B cell (primary cell): ENCODE measurements around the gene SAA2. TPM values are rescaled to one million over a fixed set of nuclear protein-coding genes. Genes with fewer than 3 reads are reported as not detected.

Experiments used
- ATAC-seq: fragments of 200-7000 bp; cut with Tn5 transposase; one replicate; pipeline ENCODE4 v1.10.0; 2021; ENCODE audit warnings: low read depth, mild to moderate bottlenecking, moderate number of reproducible peaks, moderate library complexity
- CTCF ChIA-PET: fragments of 350-600 bp; sonication (Branson Sonifier 250); formaldehyde crosslinking; loops from one replicate; lab custom pipeline; 2021; ENCODE audit warnings: antibody characterized with exemption, inconsistent platforms; lab: Charles Lee
- POLR2A ChIA-PET: fragments of 350-600 bp; sonication (Branson Sonifier 250); formaldehyde crosslinking; loops from one replicate; lab custom pipeline; 2021; ENCODE audit warnings: antibody characterized with exemption; lab: Charles Lee
- DNase-seq: peaks from one replicate; pipeline ENCODE4 v3.0.0; 2013
- H2AFZ ChIP-seq: 2 replicates; pipeline ENCODE4 v1.6.1; 2012; ENCODE audit warnings: mild to moderate bottlenecking, low read depth, low read length; ENCODE audit not compliant: insufficient read depth, poor library complexity, severe bottlenecking
- H3K27ac ChIP-seq, 2 donors: 1 replicate in 1 of 2; 2 replicates in 1 of 2; pipeline ENCODE4 v1.5.1; 2012 to 2013; ENCODE audit warnings: low read length in 2 of 2, mild to moderate bottlenecking in 2 of 2, moderate library complexity in 1 of 2
- H3K27me3 ChIP-seq, 4 experiments: fragments of 200-600 bp in 1 of 4; sonication (generic) in 1 of 4; replicated peaks in 1 of 4; 1 replicate in 2 of 4; 2 replicates in 2 of 4; pipeline versions ENCODE4 v1.6.1 to v1.7.0; 2013 to 2016; ENCODE audit warnings: low read length in 3 of 4, mild to moderate bottlenecking in 2 of 4, mixed read lengths in 1 of 4, moderate library complexity in 1 of 4; ENCODE audit not compliant: insufficient read depth in 4 of 4, control insufficient read depth in 3 of 4; ENCODE audit errors: control extremely low read depth in 1 of 4
- H3K36me3 ChIP-seq, 2 experiments: replicated peaks in 1 of 2; 1 replicate in 1 of 2; 2 replicates in 1 of 2; pipeline versions ENCODE4 v1.6.1 to v1.7.1; 2013; ENCODE audit warnings: low read length in 1 of 2; ENCODE audit not compliant: insufficient read depth in 2 of 2, control insufficient read depth in 1 of 2; ENCODE audit errors: control extremely low read depth in 1 of 2, extremely low read depth in 1 of 2
- H3K4me1 ChIP-seq, 2 donors: fragments of 200-600 bp in 1 of 2; sonication (generic) in 1 of 2; 1 replicate in 1 of 2; 2 replicates in 1 of 2; pipeline versions ENCODE4 v1.5.1 to v1.6.1; 2013 to 2017; ENCODE audit warnings: low read length in 2 of 2; ENCODE audit not compliant: control insufficient read depth in 2 of 2, insufficient read depth in 2 of 2
- H3K4me2 ChIP-seq: replicated peaks from 2 replicates; pipeline ENCODE3; 2012; ENCODE audit warnings: mild to moderate bottlenecking, low read depth, low read length; ENCODE audit not compliant: poor library complexity, severe bottlenecking
- H3K4me3 ChIP-seq, 5 experiments: fragments of 200-600 bp in 1 of 5; sonication (generic) in 1 of 5; 1 replicate in 3 of 5; 2 replicates in 2 of 5; pipeline versions ENCODE4 v1.5.1 to v1.7.0; 2011 to 2016; ENCODE audit warnings: low read length in 4 of 5, mild to moderate bottlenecking in 4 of 5, low read depth in 2 of 5, control low read depth in 1 of 5, moderate library complexity in 1 of 5; ENCODE audit not compliant: insufficient read depth in 1 of 5; ENCODE audit errors: control extremely low read depth in 1 of 5, extremely low read depth in 1 of 5
- H3K79me2 ChIP-seq: fragments of 200-600 bp; sonication (generic); one replicate; pipeline ENCODE4 v1.6.0; 2016; ENCODE audit warnings: low read length; ENCODE audit not compliant: control insufficient read depth, insufficient read depth
- H3K9ac ChIP-seq: fragments of 200-600 bp; sonication (generic); 2 replicates; pipeline ENCODE4 v1.6.1; 2017; ENCODE audit warnings: mild to moderate bottlenecking, low read length, moderate library complexity
- H3K9me3 ChIP-seq, 3 donors: one replicate each; pipeline versions ENCODE4 v1.6.1 to v1.7.1; 2013; ENCODE audit warnings: low read length in 2 of 3; ENCODE audit not compliant: control insufficient read depth in 2 of 3, insufficient read depth in 1 of 3; ENCODE audit errors: control extremely low read depth in 1 of 3
- H4K20me1 ChIP-seq: 2 replicates; pipeline ENCODE4 v1.6.0; 2012; ENCODE audit warnings: mild to moderate bottlenecking, low read length; ENCODE audit not compliant: insufficient read depth, control insufficient read depth, poor library complexity, severe bottlenecking
- H3K27ac Mint-ChIP-seq: one replicate; pipeline ENCODE4 v1.8.0; 2021; ENCODE audit warnings: mixed read lengths
- H3K27me3 Mint-ChIP-seq: one replicate; pipeline ENCODE4 v1.8.0; 2021; ENCODE audit warnings: mixed read lengths
- H3K4me1 Mint-ChIP-seq: one replicate; pipeline ENCODE4 v1.8.0; 2021; ENCODE audit warnings: mixed read lengths
- H3K4me3 Mint-ChIP-seq: one replicate; pipeline ENCODE4 v1.8.0; 2021; ENCODE audit warnings: mixed read lengths
- H3K9me3 Mint-ChIP-seq: one replicate; pipeline ENCODE4 v1.8.0; 2022; ENCODE audit warnings: mixed read lengths; ENCODE audit not compliant: insufficient read depth
- EZH2 ChIP-seq: IDR thresholded peaks from 2 replicates; pipeline ENCODE4 v1.6.1; 2012; ENCODE audit warnings: borderline replicate concordance, low read depth, mild to moderate bottlenecking, moderate library complexity, low read length; ENCODE audit not compliant: insufficient read depth, poor library complexity, severe bottlenecking
- WGBS: methylation state at CpG from one replicate; pipeline ENCODE4 v1.1.5; 2013; ENCODE audit warnings: missing lambda C conversion rate; ENCODE audit not compliant: insufficient coverage; 5-methylcytosine and 5-hydroxymethylcytosine counted together
- intact Hi-C: fragments of 100-400 bp; cut with micrococcal nuclease; formaldehyde crosslinking; loops from one replicate; pipeline ENCODE4 v1.10.0; 2022
- polyA plus RNA-seq: library from polyadenylated mRNA; depleted of rRNA; stranded (reverse); fragments of >200 nt; gene quantifications from 2 replicates; pipeline ENCODE4 v1.2.3, GENCODE V29; 2012
- total RNA-seq, 2 donors: library from RNA; stranded (reverse); fragments of 120-200 nt in 1 of 2; gene quantifications; 1 replicate in 1 of 2; 2 replicates in 1 of 2; pipeline versions ENCODE4 v1.2.3 to v1.2.4, GENCODE V29; 2013 to 2022
- TF ChIP-seq, protein P1 (sequence below): fragments of 200-600 bp; IDR thresholded peaks from one replicate; pipeline ENCODE4 v1.8.0; 2022; ENCODE audit warnings: antibody characterized with exemption, mild to moderate bottlenecking

The SAA2 gene
- total and polyA plus RNA-seq, 2 donors (not counting 1 experiment from before 2014, with no cell fraction given): not detected

DNA sequence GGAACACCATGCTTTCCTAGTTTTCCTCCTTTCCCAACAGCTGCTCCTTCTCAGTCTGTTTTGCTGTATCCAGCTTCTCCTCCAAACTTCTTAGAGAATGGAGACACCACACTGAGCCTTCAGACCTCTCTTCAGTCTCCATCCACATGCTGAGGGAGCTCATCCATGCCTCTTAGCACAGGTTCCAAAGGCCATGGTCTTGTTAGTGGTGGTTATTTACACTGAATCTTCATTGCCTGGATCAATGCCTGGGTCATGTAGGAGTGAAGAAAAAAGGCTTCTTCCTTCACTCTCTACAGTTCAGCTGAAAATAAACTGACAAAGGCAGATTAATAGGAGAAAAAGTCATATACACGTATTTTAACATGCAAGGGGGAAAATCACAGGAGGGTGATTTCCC is 8.8 kb downstream of the SAA2 start:
- ChIA-PET CTCF (no interaction called here), POLR2A (no interaction called here)
- Mint-ChIP-seq H3K27ac (no peak overlapping the region), H3K4me3 (no peak overlapping the region), H3K9me3 (peaks cover 2% of the 10 kb centered on the region), H3K4me1 (peaks cover 3% of the 10 kb centered on the region), H3K27me3 (peaks cover 27% of the 10 kb centered on the region)
- H2AFZ ChIP-seq: no peak overlapping the region
- no peak for TF ChIP-seq EZH2
- TF ChIP-seq, protein P1, sequence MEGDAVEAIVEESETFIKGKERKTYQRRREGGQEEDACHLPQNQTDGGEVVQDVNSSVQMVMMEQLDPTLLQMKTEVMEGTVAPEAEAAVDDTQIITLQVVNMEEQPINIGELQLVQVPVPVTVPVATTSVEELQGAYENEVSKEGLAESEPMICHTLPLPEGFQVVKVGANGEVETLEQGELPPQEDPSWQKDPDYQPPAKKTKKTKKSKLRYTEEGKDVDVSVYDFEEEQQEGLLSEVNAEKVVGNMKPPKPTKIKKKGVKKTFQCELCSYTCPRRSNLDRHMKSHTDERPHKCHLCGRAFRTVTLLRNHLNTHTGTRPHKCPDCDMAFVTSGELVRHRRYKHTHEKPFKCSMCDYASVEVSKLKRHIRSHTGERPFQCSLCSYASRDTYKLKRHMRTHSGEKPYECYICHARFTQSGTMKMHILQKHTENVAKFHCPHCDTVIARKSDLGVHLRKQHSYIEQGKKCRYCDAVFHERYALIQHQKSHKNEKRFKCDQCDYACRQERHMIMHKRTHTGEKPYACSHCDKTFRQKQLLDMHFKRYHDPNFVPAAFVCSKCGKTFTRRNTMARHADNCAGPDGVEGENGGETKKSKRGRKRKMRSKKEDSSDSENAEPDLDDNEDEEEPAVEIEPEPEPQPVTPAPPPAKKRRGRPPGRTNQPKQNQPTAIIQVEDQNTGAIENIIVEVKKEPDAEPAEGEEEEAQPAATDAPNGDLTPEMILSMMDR: no peak
- no peak overlapping the region for H3K27ac ChIP-seq
- WGBS: no CpG with 5 or more reads among the region's 1 CpG
- H3K4me1 ChIP-seq: peaks cover 0 to 3% of the 10 kb centered on the region in 2 donors
- H3K9ac ChIP-seq: no peak overlapping the region
- H3K27me3 ChIP-seq: peaks cover 0 to 10% (median 7%) of the 10 kb centered on the region in 4 experiments
- intact Hi-C loops: loop anchor here (5.0 to 10.0 kb wide), 3 partner anchors 43 to 493 kb away; partner anchors contain the start of gene TSG101
- peaks cover 2 to 6% (median 5%) of the 10 kb centered on the region in 3 donors for H3K9me3 ChIP-seq
- no peaks in the 10 kb centered on the region for H3K36me3 ChIP-seq
- no peak for DNase-seq
- no peak overlapping the region for H3K4me2 ChIP-seq
- H4K20me1 ChIP-seq: no peaks in the 10 kb centered on the region
- H3K79me2 ChIP-seq: no peaks in the 10 kb centered on the region
- no peak overlapping the region for H3K4me3 ChIP-seq
- no peak for ATAC-seq

DNA sequence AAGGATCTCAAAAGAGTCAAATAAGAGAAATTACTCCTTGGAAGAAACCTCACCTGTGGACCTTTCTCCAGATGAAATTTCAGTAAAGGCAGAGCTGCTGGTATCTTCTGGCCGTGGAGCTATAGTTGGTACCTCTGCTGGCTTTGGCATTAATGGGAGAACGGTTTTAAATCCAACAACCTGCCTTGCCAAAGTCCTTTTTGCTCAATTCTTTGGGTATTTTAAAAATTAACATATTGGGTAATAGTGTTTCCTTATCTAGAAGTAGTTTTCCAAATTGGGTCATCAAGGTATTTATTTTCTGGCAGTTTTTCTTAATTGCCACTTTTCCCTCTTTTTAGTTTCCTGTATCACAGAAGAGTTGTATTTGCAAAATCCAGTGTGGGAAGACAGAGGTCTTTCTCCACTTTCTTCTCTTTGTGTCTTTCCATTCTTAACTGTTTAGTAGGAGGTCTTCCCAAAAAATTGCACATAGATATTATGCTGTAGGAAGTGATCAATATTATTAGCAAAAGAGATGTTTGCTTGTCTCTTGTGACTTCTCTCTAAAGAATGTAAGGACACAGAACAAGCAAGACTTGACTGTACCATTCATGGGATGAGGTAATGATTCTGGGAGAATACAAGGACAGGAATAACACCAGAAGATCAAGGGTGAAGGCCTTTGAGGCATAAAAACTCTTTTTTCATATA is 11.7 kb downstream of the SAA2 start, which contains the start of gene SAA4:
Gene SAA4, minus strand, starts transcription at position 139 of the 693 bp plus-strand sequence. CDS start 876 bp downstream, outside the sequence.
- WGBS: 71% methylated on average over 1 of the region's 2 CpGs
- no peak within 1 kb of the TSS for H3K27ac ChIP-seq
- Mint-ChIP-seq H3K27me3 (peaks cover 31% of the 10 kb centered on the region), H3K27ac (no peak within 1 kb of the TSS), H3K4me3 (no peak within 1 kb of the TSS), H3K9me3 (no peaks in the 10 kb centered on the region), H3K4me1 (no peaks in the 10 kb centered on the region)
- ChIA-PET POLR2A (no interaction called here), CTCF (no interaction called here)
- H3K27me3 ChIP-seq: peaks cover 0 to 10% (median 7%) of the 10 kb centered on the region in 4 experiments
- H3K9me3 ChIP-seq: peaks cover 0 to 1% (median 0%) of the 10 kb centered on the region in 3 donors
- DNase-seq: no peak
- TF ChIP-seq, protein P1: no peak
- TF ChIP-seq EZH2: no peak
- H3K4me2 ChIP-seq: no peak within 1 kb of the TSS
- no peaks in the 10 kb centered on the region for H3K79me2 ChIP-seq
- no peaks in the 10 kb centered on the region for H3K4me1 ChIP-seq
- no peak within 1 kb of the TSS for H2AFZ ChIP-seq
- no peak for ATAC-seq
- H3K4me3 ChIP-seq: no peak within 1 kb of the TSS
- H3K9ac ChIP-seq: no peak within 1 kb of the TSS
- no peaks in the 10 kb centered on the region for H4K20me1 ChIP-seq
- intact Hi-C loops: no loop called here
- no peaks in the 10 kb centered on the region for H3K36me3 ChIP-seq
